ENCODE measurements around the gene LAMB4. TPM values are rescaled to one million over a fixed set of nuclear protein-coding genes. Genes with fewer than 3 reads are reported as not detected.
A peak's percentile ranks its signal among the peaks of the same experiment; 100 is the strongest.

LAMB4 gene
- polyA plus RNA-seq, 1 of the 3 experiments (the other 2 are of a cell fraction) = 0.36 TPM

DNA sequence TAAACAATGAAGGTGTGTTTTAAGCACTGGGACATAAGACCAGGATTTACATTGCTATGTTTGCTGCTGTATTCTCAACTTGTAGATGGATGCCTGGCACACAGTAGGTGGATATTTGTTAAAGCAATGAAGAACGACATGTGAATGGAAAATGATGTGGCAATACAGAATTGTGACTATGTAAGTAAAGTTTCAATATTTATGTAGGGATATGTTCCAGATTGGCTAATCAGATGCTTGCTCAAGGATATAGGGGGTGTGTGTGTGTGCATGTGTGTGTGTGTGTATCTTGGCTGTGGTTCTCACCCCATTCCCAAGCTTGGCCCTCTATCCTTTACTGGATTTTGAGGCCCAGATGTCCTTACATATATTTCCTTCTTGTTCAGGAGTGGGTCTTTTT lies 84.5 kb downstream of the LAMB4 start:
- H3K4me3 ChIP-seq (ENCODE audit: low read depth in 2 of 2, low read length in 1 of 2) = no peak overlapping the region
- TF ChIP-seq RCOR1 (IDR thresholded peaks at IDR 0.05; ENCODE audit: low read length) (no peak), FOSL2 (IDR thresholded peaks at IDR 0.05; ENCODE audit: borderline replicate concordance, low read depth) (no peak), ELF1 (IDR thresholded peaks at IDR 0.05) (no peak), SIN3A (IDR thresholded peaks at IDR 0.05; ENCODE audit: borderline replicate concordance, low read depth, low read length) (no peak), GABPA (IDR thresholded peaks at IDR 0.05; ENCODE audit: low read depth) (no peak), MXI1 (IDR thresholded peaks at IDR 0.05; ENCODE audit: low read depth, low read length) (no peak), FOXJ3 (CRISPR knock-in tag; IDR thresholded peaks at IDR 0.05) (no peak), YY1 (IDR thresholded peaks at IDR 0.05; ENCODE audit: low read depth) (no peak), EP300 (IDR thresholded peaks at IDR 0.05; ENCODE audit: borderline replicate concordance in 1 of 2, low read depth in 1 of 2, low read length in 1 of 2) (no peak), NFIC (IDR thresholded peaks at IDR 0.05; ENCODE audit: borderline replicate concordance) (no peak), MEF2A (IDR thresholded peaks at IDR 0.05; ENCODE audit: borderline replicate concordance, low read depth) (no peak), RFX5 (IDR thresholded peaks at IDR 0.05; ENCODE audit: low read length) (no peak), SMC3 (IDR thresholded peaks at IDR 0.05; ENCODE audit: low read depth, low read length) (no peak), POLR2AphosphoS5 (IDR thresholded peaks at IDR 0.05; ENCODE audit: low read depth, low read length) (no peak), RAD21 (IDR thresholded peaks at IDR 0.05; ENCODE audit: low read length) (no peak)
- TF ChIP-seq, protein P1, sequence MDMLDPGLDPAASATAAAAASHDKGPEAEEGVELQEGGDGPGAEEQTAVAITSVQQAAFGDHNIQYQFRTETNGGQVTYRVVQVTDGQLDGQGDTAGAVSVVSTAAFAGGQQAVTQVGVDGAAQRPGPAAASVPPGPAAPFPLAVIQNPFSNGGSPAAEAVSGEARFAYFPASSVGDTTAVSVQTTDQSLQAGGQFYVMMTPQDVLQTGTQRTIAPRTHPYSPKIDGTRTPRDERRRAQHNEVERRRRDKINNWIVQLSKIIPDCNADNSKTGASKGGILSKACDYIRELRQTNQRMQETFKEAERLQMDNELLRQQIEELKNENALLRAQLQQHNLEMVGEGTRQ (IDR thresholded peaks at IDR 0.05; ENCODE audit: borderline replicate concordance, low read depth, low read length) = no peak
- TF ChIP-seq, protein P2, sequence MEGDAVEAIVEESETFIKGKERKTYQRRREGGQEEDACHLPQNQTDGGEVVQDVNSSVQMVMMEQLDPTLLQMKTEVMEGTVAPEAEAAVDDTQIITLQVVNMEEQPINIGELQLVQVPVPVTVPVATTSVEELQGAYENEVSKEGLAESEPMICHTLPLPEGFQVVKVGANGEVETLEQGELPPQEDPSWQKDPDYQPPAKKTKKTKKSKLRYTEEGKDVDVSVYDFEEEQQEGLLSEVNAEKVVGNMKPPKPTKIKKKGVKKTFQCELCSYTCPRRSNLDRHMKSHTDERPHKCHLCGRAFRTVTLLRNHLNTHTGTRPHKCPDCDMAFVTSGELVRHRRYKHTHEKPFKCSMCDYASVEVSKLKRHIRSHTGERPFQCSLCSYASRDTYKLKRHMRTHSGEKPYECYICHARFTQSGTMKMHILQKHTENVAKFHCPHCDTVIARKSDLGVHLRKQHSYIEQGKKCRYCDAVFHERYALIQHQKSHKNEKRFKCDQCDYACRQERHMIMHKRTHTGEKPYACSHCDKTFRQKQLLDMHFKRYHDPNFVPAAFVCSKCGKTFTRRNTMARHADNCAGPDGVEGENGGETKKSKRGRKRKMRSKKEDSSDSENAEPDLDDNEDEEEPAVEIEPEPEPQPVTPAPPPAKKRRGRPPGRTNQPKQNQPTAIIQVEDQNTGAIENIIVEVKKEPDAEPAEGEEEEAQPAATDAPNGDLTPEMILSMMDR (IDR thresholded peaks at IDR 0.05) = no peak
- H3K36me3 ChIP-seq (replicated peaks in 1 of 2; ENCODE audit: control insufficient read depth in 1 of 2, insufficient read depth in 2 of 2, low read length in 1 of 2) = no peaks in the 10 kb centered on the region
- POLR2A ChIA-PET = no interaction called here
- 0 out of 4 replicates have a peak, but pooled peaks cover 0 to 7% of the 10 kb centered on the region in 2 experiments for H3K4me1 ChIP-seq (ENCODE audit: control insufficient read depth in 1 of 2, insufficient read depth in 2 of 2, low read depth in 1 of 2, low read length in 1 of 2)
- H4K20me1 ChIP-seq (ENCODE audit: insufficient read depth) = no peaks in the 10 kb centered on the region
- no peak overlapping the region for H3K4me2 ChIP-seq
- H3K27me3 ChIP-seq (ENCODE audit: insufficient read depth) = no peaks in the 10 kb centered on the region
- H2AFZ ChIP-seq (ENCODE audit: low read depth) = no peak overlapping the region
- H3K79me2 ChIP-seq (ENCODE audit: insufficient read depth) = no peaks in the 10 kb centered on the region
- DNase-seq = no peak
- H3K27ac ChIP-seq (ENCODE audit: low read depth in 2 of 2, low read length in 1 of 2) = peak overlapping the region in 1 of 2 experiments; percentile 12; a peak in 1 of 4 replicates
- 96% methylated on average over 1 of the region's 1 CpG for WGBS (ENCODE audit: low lambda C conversion rate)
- no peaks in the 10 kb centered on the region for H3K9me3 ChIP-seq
- H3F3A ChIP-seq (replicated peaks; ENCODE audit: insufficient read depth) = no peaks in the 10 kb centered on the region
- H3K9ac ChIP-seq = no peak overlapping the region
- no peaks in the 10 kb centered on the region for H3K9me2 ChIP-seq
- CTCF ChIA-PET = interaction anchor here (1.3 to 1.8 kb wide), 4 partner anchors 9 to 44 kb away, joined by 3 to 6 read pairs (median 4); no protein-coding TSS in a partner anchor
